ENCODE results near the gene ZNF273.

The ZNF273 gene

DNA sequence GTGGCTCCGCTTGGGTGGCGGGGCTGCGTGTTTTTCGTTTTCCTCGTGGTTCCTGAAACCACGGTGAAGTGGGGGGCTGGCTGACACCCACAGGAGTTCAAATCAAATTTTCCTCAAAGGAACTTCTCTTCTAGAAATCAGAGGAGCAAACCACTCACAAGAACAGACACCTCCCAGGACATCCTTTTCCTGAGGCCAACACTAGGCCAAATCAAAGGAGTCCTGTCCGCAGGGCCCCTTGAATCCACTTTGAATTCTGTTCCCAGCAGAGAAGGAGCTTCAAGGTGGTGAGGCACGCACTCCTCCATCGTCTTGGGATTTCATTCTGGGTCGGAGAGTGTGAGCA is 29.9 kb upstream of the ZNF273 start:
- Mint-ChIP-seq H3K4me3 (no peak overlapping the region), H3K27ac (no peak overlapping the region), H3K9me3 (peaks cover 14% of the 10 kb centered on the region), H3K36me3 (ENCODE audit: low read depth) (no peaks in the 10 kb centered on the region), H3K27me3 (ENCODE audit: low read depth) (no peaks in the 10 kb centered on the region), H3K4me1 (ENCODE audit: low read depth) (peaks cover 4% of the 10 kb centered on the region)
- no peak for DNase-seq (ENCODE audit: low spot score)

DNA sequence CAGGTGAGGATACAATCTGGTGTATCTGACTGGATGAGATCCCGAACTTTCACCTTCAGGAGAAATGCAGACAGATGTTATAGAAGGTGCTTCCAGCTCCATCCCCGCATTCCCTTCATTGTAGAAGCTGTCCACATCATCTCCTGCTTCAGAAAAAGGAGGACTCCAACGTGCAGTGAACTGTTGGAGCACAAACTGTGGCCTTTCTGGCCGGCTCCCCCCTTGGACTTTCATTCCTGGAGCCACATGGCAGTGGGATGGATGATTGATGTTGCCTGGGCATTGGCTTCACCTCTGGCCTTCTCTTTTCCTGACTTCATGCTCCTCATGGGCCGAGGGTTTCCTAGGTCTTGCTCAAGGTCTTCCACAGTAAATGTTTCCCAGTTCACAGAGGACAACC is 29.6 kb upstream of the ZNF273 start:
- H3K27me3 Mint-ChIP-seq (ENCODE audit: low read depth) = no peaks in the 10 kb centered on the region

DNA sequence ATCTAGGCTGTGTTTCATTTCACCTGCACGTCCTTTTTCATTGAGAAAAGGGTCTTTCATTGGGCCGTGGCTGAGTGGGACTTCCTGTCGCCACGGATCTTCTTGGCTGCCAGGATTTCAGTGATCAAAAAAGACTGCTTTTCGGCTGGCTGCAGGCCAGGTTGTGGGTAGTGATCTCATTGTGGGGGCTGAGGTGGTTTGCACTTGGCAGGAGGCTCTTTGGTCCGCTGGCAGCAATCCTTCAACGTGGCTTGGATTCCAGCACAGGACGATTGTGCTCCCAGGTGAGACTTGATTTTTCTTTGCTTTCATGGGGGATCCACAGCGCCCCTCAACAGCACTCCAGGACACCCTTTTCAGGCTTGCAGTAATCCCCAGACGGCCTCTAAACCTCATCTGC is 29.0 kb upstream of the ZNF273 start:
- H3K4me1 Mint-ChIP-seq (ENCODE audit: low read depth) = peaks cover 4% of the 10 kb centered on the region
- no peak for DNase-seq (ENCODE audit: low spot score)
- no peak overlapping the region for H3K4me3 Mint-ChIP-seq
- peaks cover 20% of the 10 kb centered on the region for H3K9me3 Mint-ChIP-seq
- H3K36me3 Mint-ChIP-seq (ENCODE audit: low read depth) = no peaks in the 10 kb centered on the region
- H3K27ac Mint-ChIP-seq = no peak overlapping the region
- no peaks in the 10 kb centered on the region for H3K27me3 Mint-ChIP-seq (ENCODE audit: low read depth)

More for the DNA sequence above, 29.6 kb upstream of the ZNF273 start:
- DNase-seq (ENCODE audit: low spot score) = no peak
- H3K4me3 Mint-ChIP-seq = no peak overlapping the region
- peaks cover 14% of the 10 kb centered on the region for H3K9me3 Mint-ChIP-seq
- no peak overlapping the region for H3K27ac Mint-ChIP-seq
- H3K36me3 Mint-ChIP-seq (ENCODE audit: low read depth) = no peaks in the 10 kb centered on the region
- peaks cover 4% of the 10 kb centered on the region for H3K4me1 Mint-ChIP-seq (ENCODE audit: low read depth)

DNA sequence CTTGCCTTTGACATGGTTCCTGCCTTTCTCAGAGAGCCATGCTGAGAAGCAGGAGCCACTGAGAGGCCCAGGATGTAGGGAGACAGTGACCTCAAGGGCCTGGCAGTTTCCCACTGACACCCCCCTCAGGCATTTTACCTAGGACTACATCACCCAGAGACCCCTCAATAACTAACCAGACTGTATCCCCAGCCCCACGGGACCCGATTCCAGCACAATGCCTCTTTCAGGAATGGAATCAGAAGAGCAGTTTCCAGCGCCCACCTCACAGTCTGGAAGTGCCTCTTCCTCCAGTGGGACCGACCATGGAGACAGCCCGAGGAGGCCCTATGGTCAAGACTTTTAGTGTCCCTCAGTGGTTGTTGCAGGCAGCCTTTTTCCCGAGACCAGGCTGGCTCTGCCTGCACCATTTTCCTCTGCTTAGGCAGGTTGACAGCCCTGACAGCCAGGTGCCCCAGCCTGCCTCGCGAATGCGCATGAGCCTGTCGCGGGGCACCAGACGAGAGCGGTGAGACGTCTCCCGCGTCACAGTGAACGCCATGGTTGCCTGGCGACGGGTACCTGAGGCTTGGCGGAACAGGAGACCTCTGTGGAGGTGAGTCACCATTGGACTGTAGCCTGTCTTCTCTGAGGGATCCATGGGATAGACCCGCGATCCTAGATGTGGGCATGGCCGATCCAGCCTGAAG is 28.4 kb upstream of the ZNF273 start:
- Mint-ChIP-seq H3K4me3 (no peak overlapping the region), H3K27ac (no peak overlapping the region), H3K9me3 (peaks cover 20% of the 10 kb centered on the region), H3K36me3 (ENCODE audit: low read depth) (no peaks in the 10 kb centered on the region), H3K4me1 (ENCODE audit: low read depth) (peaks cover 4% of the 10 kb centered on the region), H3K27me3 (ENCODE audit: low read depth) (no peaks in the 10 kb centered on the region)
- DNase-seq (ENCODE audit: low spot score) = no peak

DNA sequence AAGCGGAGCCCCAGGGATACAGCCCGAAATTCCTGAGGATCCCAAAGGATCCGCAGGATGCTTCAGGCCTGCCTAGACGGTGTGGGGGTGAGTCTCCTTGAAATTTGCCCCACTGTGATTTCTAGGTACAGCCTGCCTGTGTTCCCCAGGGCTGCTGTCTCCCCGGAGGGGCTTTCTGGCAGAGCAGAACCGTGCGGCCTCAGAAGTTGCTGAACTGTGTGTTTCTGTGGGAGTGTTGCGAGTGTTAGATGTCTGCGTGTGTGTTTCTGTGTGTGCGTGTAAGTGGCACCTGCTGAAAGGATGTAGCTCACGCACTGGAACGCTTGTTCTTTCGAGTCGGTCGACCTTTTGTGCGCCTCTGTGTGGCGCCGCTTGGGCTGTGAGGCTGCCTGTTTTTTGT is 27.8 kb upstream of the ZNF273 start:
- H3K4me1 Mint-ChIP-seq (ENCODE audit: low read depth) = peaks cover 4% of the 10 kb centered on the region
- peaks cover 20% of the 10 kb centered on the region for H3K9me3 Mint-ChIP-seq
- no peak for DNase-seq (ENCODE audit: low spot score)
- H3K36me3 Mint-ChIP-seq (ENCODE audit: low read depth) = no peaks in the 10 kb centered on the region
- no peaks in the 10 kb centered on the region for H3K27me3 Mint-ChIP-seq (ENCODE audit: low read depth)
- no peak overlapping the region for H3K4me3 Mint-ChIP-seq
- no peak overlapping the region for H3K27ac Mint-ChIP-seq

- Mint-ChIP-seq H3K36me3 (ENCODE audit: low read depth) (no peaks in the 10 kb centered on the region), H3K4me1 (ENCODE audit: low read depth) (peaks cover 4% of the 10 kb centered on the region), H3K27me3 (ENCODE audit: low read depth) (no peaks in the 10 kb centered on the region), H3K4me3 (no peak overlapping the region), H3K27ac (no peak overlapping the region), H3K9me3 (peaks cover 20% of the 10 kb centered on the region)
- no peak for DNase-seq (ENCODE audit: low spot score)
Measured at GRCh38 chr7:64875658-64876406, 27.2 kb upstream of the ZNF273 start.

- DNase-seq (ENCODE audit: low spot score) = peak; percentile 35
- Mint-ChIP-seq H3K27me3 (ENCODE audit: low read depth) (no peaks in the 10 kb centered on the region), H3K4me1 (ENCODE audit: low read depth) (peaks cover 4% of the 10 kb centered on the region), H3K36me3 (ENCODE audit: low read depth) (no peaks in the 10 kb centered on the region), H3K27ac (no peak overlapping the region), H3K4me3 (peak overlapping the region; percentile 62), H3K9me3 (peaks cover 17% of the 10 kb centered on the region)
Measured at GRCh38 chr7:64876792-64877713, 26.0 kb upstream of the ZNF273 start.

DNA sequence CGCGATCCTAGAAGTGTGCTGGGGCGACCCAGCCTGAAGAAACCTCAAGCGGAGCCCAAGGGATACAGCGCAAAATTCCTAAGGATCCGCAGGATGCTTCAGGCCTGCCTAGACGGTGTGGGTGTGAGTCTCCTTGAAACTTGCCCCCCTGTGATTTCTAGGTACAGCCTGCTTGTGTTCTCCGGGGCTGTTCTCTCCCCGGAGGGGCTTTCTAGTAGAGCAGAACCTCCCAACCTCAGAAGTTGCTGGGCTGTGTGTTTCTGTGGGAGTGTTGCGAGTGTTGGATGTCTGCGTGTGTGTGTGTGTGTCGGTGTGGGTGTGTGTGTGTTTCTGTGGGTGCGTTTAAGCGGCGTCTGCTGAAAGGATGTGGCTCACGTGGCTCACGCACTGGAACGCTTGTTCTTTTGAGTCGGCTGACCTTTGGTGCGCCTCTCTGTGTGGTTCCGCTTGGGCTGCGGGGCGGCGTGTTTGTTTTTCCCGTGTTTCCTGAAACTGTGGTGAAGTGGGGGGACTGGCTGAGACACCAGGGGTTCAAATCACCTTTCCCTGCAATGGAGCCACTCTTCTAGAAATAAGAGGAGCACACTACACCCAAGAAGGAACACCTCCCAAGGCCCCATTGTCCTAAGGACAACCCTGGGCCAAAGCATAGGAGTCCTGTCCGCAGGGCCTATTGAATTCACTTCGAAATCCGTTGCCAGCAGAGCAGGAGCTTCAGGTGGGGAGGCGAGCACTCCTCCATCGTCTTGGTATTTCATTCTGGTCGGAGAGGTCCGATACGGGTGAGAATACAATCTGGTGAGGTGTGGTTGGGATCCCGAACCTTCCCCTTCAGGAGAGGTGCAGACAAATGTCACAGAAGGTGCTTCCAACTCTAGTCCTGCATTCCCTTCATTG is 25.1 kb upstream of the ZNF273 start:
- no peak for DNase-seq (ENCODE audit: low spot score)
- Mint-ChIP-seq H3K4me1 (ENCODE audit: low read depth) (peaks cover 4% of the 10 kb centered on the region), H3K36me3 (ENCODE audit: low read depth) (no peaks in the 10 kb centered on the region), H3K27ac (no peak overlapping the region), H3K4me3 (peak overlapping the region; percentile 62), H3K27me3 (ENCODE audit: low read depth) (peaks cover 4% of the 10 kb centered on the region), H3K9me3 (peaks cover 17% of the 10 kb centered on the region)

- Mint-ChIP-seq H3K4me1 (ENCODE audit: low read depth) (peaks cover 4% of the 10 kb centered on the region), H3K4me3 (no peak overlapping the region), H3K36me3 (ENCODE audit: low read depth) (no peaks in the 10 kb centered on the region), H3K27ac (no peak overlapping the region), H3K27me3 (ENCODE audit: low read depth) (peaks cover 8% of the 10 kb centered on the region), H3K9me3 (peaks cover 14% of the 10 kb centered on the region)
- no peak for DNase-seq (ENCODE audit: low spot score)
Measured at GRCh38 chr7:64878684-64879083, 24.4 kb upstream of the ZNF273 start.

DNA sequence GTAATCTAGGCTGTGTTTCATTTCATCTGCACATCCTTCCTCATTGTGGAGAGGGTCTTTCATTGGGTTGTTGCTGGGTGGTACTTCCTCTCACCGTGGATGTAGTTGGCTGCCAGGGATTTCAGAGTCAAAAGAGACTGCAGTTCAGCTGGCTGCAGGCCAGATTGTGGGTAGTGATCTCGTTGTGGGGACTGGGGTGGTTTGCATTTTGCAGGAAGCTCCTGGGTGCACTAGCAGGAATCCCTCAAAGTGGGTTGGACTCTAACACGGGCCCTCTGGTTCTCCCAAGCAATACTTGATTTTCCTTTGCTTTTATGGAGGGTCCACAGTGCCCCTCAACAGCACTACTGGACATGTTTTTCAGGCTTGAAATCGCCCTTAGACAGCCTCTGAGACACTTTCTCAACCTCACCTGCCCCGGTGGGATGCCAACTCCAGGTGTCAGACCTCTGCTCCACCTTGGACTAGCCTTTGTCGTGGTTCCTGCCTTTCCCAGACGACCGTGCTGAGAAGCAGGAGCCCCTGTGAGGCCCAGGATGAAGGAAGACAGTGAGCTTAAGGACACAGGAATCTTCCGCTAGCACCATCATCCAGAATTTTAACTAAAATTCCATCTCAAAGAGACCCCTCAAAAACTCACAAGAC is 23.9 kb upstream of the ZNF273 start:
- no peak for DNase-seq (ENCODE audit: low spot score)
- Mint-ChIP-seq H3K9me3 (peaks cover 16% of the 10 kb centered on the region), H3K4me1 (ENCODE audit: low read depth) (peaks cover 4% of the 10 kb centered on the region), H3K4me3 (no peak overlapping the region), H3K36me3 (ENCODE audit: low read depth) (no peaks in the 10 kb centered on the region), H3K27me3 (ENCODE audit: low read depth) (peaks cover 12% of the 10 kb centered on the region), H3K27ac (no peak overlapping the region)

DNA sequence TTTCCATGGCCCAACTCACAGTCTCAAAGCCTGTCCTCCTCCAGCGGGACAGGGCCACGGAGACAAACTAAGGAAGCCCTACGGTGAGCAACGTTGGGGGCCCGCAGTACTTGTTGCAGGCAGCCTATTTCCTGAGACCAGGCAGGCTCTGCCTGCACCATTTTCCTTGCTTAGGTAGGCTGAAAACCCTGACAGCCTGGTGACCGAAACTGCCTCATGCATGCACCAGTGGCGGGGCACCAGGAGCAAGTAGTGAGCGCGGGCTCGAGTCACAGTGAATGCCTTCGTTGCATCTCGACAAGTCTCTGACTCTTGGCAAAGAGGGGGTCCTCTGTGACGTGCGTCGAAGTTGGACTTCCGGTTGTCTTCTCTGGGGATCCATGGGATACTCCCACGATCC is 23.3 kb upstream of the ZNF273 start:
- no peak for DNase-seq (ENCODE audit: low spot score)

GRCh38 chr7:64880322-64881297 is 22.5 kb upstream of the ZNF273 start:
- Mint-ChIP-seq H3K9me3 (peaks cover 19% of the 10 kb centered on the region), H3K27me3 (ENCODE audit: low read depth) (peaks cover 12% of the 10 kb centered on the region), H3K36me3 (ENCODE audit: low read depth) (no peaks in the 10 kb centered on the region), H3K4me1 (ENCODE audit: low read depth) (peaks cover 4% of the 10 kb centered on the region), H3K4me3 (no peak overlapping the region), H3K27ac (no peak overlapping the region)
- no peak for DNase-seq (ENCODE audit: low spot score)

More for the DNA sequence above, 23.3 kb upstream of the ZNF273 start:
- peaks cover 4% of the 10 kb centered on the region for H3K4me1 Mint-ChIP-seq (ENCODE audit: low read depth)
- H3K27ac Mint-ChIP-seq = no peak overlapping the region
- H3K27me3 Mint-ChIP-seq (ENCODE audit: low read depth) = peaks cover 12% of the 10 kb centered on the region
- no peaks in the 10 kb centered on the region for H3K36me3 Mint-ChIP-seq (ENCODE audit: low read depth)
- H3K9me3 Mint-ChIP-seq = peaks cover 16% of the 10 kb centered on the region
- no peak overlapping the region for H3K4me3 Mint-ChIP-seq

All from T-helper 2 cell treated with Interferon-gamma antibody and Interleukin-4, amounts not matched to agents 5 μg/mL and 100 μg/mL, for 36 hours (primary cell).